ENCODE results near the gene DNAJB1.
"Not testable (repeated sequence)": the region's sequence is repeated elsewhere in the genome, so short reads cannot be mapped to it uniquely, and the experiment has no call there.

The DNAJB1 gene

DNA sequence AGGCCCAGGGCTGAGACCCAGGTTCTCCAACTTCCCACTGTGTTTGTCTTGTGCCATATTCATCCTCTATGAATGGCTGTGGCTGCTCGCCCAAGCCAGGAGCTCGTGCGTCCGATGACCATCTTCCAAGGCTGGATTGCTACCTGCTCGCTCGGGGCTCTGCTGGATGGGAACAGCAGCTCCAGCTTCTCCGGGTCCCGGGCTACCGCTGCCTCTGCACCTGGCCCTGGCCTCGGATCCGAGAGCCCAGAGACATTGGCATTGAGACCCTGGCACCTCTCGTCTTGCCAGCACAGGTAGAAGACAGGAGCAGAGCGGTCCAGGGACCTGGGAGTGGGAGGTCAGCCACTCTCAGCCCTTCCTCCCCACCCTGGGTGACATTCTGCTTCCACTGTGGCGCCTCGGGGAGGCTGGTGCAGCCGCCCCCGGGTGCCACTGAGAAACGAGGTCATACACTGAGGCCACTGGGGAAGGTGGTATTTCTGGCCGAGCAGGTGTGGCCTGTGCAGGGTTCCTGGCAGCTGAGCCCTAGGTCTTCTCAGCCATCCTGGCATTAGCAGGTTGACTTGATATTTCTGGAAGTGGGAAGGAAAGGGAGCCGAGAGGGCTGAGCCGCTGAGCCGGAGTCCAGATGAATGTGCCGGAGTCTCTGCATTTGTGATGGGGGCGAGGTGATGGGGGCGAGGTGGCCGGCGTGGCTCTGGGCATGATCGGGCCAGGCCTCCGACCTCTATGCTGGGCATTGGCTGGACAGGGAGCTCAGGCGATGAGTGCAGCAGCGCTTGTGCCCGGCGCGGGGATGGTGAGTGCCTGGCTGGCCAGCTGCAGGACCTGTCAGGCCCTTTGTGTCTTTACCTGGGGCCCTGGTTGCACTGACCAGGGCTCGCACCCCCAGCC, 35.1 kb upstream of the DNAJB1 start:
- no peak for DNase-seq

DNA sequence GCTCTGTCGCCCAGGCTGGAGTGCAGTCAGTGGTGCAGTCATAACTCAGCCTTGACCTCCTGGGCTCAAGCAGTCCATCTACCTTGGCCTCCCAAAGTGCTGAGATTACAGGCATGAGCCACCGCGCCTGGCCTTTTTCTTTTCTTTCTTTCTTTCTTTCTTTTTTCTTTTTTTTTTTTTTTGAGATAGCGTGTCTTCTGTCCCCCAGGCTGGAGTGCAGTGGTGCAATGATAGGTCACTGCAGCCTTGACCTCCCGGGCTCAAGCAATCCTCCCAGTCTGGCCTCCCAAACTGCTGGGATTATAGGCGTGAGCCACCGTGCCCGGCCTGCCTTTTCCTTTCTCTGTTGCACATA, 33.8 kb upstream of the DNAJB1 start:
- not testable (repeated sequence) for DNase-seq

- not testable (repeated sequence) for DNase-seq
Observed at GRCh38 chr19:14551134-14552005, 33.2 kb upstream of the DNAJB1 start.

DNA sequence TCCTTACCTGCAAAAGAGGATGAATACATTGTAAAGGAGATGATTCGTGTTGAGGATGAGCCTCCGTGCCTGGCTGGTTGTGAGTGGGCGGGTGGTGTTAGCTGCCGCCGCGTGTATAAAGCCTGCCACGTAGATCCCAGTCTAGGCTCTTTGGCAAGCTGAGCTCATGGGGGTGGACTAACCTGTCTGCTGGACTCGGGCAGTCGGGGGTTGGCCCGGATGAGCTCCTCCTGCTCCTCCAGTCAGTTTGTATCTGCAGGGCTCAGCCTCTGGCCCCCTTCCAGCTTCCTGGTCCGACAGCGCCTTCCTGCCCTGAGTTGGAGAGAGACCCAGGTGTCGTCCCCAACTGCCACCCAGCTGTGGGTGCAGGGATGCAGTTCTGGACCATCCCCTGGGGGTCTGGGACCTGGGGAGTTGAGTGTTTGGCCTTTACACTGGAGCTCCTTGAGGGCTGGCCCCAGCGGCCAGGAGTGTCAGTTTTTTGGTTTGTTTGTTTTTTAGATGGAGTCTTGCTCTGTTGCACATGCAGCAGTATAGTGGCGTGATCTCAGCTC, 32.1 kb upstream of the DNAJB1 start:
- no peak for DNase-seq

GRCh38 chr19:14545716-14546082, 27.5 kb upstream of the DNAJB1 start:
- no peak for DNase-seq

DNA sequence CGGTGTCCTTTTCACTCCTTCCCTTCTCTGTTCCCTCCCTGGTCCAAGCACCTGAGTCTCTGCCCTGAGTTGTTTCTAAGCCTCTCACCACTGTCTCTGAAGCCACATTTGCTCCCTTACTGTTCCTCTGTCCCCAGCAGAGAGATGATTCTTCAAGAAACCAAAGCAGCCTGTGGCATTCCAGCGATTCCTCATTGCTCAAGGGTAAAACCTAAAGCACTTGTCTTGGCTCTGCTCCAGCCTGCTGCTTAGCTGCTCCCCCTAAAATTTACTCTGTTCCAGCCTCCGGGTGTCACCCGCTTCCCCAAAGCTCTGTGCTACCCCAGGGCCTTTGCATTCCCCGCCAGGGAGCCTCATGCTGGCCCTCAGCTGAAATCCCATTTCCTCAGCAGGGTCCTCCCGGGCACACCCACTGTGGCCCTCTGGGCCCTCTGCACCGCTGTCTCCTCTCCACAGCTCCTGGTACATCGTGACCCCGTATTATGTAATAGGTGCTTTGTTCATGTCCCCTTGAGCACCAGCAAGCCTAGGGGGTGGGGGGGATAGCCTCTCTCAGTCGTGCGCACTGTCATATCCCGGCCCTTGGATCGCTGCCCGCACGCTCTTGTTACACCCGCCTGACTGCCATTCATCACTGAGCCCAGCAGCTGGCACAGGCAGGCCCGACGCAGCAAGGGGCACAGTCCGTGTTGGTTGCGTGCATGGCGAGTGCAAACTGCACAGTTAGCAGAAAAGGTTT, 26.9 kb upstream of the DNAJB1 start:
- DNase-seq: peak; percentile 95

- DNase-seq: no peak
Observed at GRCh38 chr19:14544047-14544446, 25.9 kb upstream of the DNAJB1 start.

- DNase-seq: no peak
Observed at GRCh38 chr19:14542711-14543328, 24.6 kb upstream of the DNAJB1 start.

GRCh38 chr19:14541979-14542378, 23.8 kb upstream of the DNAJB1 start:
- not testable (repeated sequence) for DNase-seq

DNA sequence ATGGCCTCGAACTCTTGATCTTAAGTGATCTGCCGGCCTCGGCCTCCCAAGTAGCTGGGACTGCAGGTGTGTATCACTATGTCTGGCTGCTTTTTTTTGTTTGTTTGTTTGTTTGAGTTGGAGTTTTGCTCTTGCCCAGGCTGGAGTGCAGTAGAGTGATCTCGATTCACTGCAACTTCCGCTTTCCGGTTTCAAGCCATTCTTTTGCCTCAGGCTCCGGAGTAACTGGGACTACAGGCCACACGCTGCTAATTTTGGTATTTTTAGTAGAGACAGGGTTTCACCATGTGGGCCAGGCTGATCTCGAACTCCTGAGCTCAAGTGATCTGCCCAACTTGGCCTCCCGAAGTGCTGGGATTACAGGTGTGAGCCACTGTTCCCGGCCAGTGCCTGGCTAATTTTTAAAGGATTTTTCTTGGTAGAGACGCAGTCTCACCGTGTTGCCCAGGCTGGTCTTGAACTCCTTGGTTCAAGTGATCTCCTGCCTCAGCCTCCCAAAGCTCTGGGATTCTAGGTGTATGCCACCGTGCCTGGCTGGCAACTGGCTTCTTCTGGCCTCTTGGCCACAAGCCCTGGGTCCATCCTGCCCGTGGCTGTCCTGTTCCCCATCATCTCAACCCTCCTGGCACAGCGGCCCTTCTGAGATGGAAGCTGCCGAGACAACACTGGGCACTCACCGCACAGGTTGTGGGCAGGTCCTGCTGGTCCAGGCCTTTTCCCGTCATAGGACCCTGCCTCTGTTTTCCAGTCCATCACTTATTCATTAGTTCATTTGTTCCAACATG, 22.7 kb upstream of the DNAJB1 start:
- no peak for DNase-seq

DNA sequence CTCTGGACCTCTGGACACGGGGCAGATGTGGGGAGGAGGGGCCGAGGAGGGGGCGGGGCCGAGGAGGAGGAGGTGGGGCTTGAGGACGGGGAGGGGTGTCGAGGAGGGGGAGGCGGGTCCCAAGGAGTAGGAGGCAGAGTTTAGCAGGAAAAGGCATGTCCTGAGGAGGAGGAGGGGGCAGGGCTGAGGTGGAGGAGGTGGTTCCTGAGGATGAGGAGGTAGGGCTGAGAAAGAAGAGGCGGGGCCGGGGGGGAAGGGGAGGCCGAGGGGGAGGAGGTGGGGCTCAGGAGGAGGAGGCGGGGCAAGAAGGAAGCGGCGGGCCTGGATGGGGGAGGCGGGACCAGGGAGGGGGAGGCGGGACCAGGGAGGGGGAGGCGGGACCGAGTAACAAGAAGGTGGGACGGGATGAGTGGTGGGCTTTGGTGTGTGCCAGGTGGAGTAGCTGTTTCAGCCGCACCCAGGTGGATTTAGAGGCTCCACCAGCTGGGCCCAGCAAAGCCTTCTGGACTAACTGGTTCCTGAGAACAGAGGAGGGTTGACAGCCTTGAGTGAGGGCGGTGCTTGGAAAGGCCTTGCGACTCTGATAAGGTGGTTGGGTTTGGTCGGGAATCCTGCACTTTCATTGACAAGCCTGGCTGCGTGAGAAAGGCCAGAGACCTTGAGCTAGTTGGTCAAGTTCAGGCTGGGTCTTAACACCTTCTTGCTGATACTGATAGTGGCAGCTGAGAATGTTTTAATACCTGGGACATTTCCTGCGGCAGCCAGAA, 18.9 kb upstream of the DNAJB1 start:
- no peak for DNase-seq

GRCh38 chr19:14533450-14533849, 15.3 kb upstream of the DNAJB1 start:
- DNase-seq: no peak

DNA sequence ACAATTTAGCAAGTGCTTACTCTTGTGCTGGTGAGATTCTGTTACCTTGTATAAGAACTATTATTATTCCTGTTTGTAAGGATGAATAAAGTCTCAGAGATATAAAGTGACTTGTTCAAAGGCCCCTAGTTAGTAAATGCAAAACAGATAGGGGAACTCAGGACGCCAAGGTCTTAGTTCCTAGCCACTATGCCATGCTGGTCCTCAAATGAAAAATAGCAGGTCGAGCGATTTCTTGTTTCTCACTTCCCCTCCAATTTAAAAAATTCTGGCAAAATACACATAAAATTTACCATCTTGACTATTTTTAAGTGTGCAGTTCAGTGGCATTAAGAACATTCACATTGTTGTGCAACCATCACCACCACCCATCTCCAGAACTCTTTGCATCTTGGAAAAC, 12.3 kb upstream of the DNAJB1 start:
- DNase-seq: no peak

GRCh38 chr19:14530005-14530348, 11.8 kb upstream of the DNAJB1 start:
- DNase-seq: no peak

DNA sequence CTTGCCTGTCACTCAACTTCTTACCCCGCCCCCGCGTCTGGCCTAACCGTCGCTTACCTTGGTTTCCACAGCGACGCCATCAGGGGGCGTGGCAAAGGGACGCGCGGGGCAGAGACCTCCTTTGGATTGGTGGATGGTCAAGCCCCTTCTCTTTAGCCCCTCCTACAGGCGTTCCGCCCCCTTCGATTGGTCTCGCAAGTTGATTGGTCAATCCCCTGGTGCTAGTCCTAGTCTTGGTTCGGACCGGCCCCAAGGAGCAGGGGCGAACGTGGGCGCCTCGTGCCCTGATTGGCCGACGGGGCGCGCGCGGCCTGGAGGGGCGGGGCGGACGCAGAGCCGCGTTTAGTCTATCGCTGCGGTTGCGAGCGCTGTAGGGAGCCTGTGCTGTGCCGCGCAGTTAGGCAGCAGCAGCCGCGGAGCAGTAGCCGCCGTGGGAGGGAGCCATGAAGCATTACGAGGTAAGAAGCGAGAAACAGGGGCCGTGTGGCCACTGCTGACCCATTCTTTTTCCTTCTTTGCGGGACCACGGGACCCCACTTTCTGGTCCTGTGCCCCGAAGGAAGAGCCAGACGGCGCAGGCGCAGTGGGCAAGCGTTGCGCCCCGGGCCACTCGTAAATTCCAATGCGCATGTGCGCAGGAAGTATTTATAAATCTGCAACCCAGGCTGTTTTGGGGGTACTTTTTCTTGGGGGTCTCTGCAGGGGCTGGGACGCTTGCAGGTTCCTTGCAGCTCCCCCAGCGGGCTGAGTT, 11.2 kb upstream of the DNAJB1 start, which contains the start of gene TECR:
TSS of gene TECR (plus strand) at position 341 of the 751 bp plus-strand sequence. CDS start at position 444, 103 bp downstream.
- peak; percentile 99 for DNase-seq

GRCh38 chr19:14528419-14529253, 10.4 kb upstream of the DNAJB1 start:
- no peak for DNase-seq

DNA sequence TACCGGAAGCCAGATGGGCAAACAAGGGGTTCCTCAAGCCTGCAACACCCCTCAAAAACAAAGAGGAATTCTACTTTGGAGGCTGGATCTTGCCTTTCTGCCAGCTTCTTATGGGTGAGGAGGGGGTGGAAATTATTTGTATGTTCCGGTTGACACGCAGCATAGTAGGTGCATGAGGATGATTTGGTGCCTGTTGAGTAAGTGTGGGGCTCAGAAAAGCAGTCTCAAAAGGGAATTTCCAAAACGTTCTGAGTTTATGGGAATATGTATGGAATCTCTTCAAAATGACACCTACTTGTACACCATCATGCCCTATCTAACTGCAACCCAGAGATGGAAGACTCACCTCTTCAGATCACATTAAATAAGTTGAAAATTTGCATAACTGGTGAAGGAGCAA, 8.2 kb upstream of the DNAJB1 start:
- no peak for DNase-seq

GRCh38 chr19:14525729-14526128, 7.5 kb upstream of the DNAJB1 start:
- DNase-seq: no peak

- DNase-seq: no peak
Observed at GRCh38 chr19:14520543-14520942, 2.3 kb upstream of the DNAJB1 start.
